Measurements from ENCODE around the gene IFNE. TPM values are rescaled to one million over a fixed set of nuclear protein-coding genes. Genes with fewer than 3 reads are reported as not detected.

IFNE gene
- total RNA-seq, 4 donors from 2014 or later = not detected

DNA sequence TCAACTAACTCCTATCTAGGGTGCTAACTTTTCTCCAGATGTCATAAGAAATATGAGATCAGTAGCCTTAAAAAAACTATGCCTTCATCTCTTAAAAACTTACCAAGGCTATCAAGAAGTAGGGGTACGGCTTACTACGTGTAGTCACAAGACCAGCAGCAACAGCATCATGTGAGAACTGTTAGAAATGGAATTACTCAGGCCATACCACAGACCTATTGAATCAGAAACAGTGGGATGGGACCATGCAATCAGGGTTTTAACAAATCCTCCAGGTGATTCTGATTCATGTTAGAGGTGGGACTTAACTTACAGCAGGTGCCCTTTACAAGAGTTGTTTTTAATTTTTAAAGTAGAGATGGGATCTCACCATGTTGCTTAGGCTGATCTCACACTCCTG is 4.6 kb downstream of the IFNE start:
- no peaks in the 10 kb centered on the region for H3K9me3 ChIP-seq
- 73 to 100% methylated on average over 2 of the region's 2 CpGs for WGBS, 2 donors (ENCODE audit: low coverage in 1 of 2)
- H3K27me3 ChIP-seq = peaks cover 10% of the 10 kb centered on the region
- H3K27ac ChIP-seq = no peak overlapping the region
- no peak for ATAC-seq
- H3K4me3 ChIP-seq = no peak overlapping the region
- no peaks in the 10 kb centered on the region for H3K36me3 ChIP-seq
- no peak for TF ChIP-seq CTCF (IDR thresholded peaks at IDR 0.05)
- no peak for TF ChIP-seq POLR2A (IDR thresholded peaks at IDR 0.05)
- no peak for TF ChIP-seq POLR2AphosphoS5 (IDR thresholded peaks at IDR 0.05)
- TF ChIP-seq EP300 (IDR thresholded peaks at IDR 0.05) = no peak
- H3K4me1 ChIP-seq = no peaks in the 10 kb centered on the region

GRCh38 chr9:21473236-21473635 is 8.9 kb downstream of the IFNE start:
- H3K4me3 ChIP-seq = no peak overlapping the region
- WGBS, 2 donors (ENCODE audit: low coverage in 1 of 2) = 63 to 93% methylated on average over 2 to 3 of the region's 3 CpGs
- H3K9me3 ChIP-seq = no peaks in the 10 kb centered on the region
- H3K27ac ChIP-seq = no peak overlapping the region
- ATAC-seq = no peak
- TF ChIP-seq EP300 (IDR thresholded peaks at IDR 0.05) (no peak), POLR2AphosphoS5 (IDR thresholded peaks at IDR 0.05) (no peak), CTCF (IDR thresholded peaks at IDR 0.05) (no peak), POLR2A (IDR thresholded peaks at IDR 0.05) (no peak)
- H3K4me1 ChIP-seq = no peaks in the 10 kb centered on the region
- H3K27me3 ChIP-seq = peaks cover 10% of the 10 kb centered on the region
- no peaks in the 10 kb centered on the region for H3K36me3 ChIP-seq

DNA sequence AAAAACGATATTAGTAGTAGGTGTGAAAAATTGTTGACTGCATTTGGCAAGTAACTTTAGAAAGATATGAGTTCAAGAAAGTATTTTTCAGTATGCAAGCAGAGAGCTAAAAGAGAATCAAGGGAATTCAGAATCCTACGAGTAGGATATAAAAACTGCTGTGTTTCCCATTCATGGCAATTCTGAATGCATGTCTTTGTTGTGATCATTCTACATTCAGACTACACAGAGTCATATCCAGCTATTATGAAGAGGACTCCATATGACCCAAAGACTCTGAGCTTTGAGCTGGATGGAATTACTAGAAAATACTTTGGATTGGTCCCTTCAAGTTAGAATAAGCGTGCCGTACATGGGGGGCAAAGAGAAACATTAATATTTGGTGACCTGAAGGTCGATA is 12.0 kb downstream of the IFNE start:
- 70 to 74% methylated on average over 5 of the region's 5 CpGs for WGBS, 2 donors (ENCODE audit: low coverage in 1 of 2)
- TF ChIP-seq POLR2AphosphoS5 (IDR thresholded peaks at IDR 0.05) (no peak), CTCF (IDR thresholded peaks at IDR 0.05) (no peak), POLR2A (IDR thresholded peaks at IDR 0.05) (no peak), EP300 (IDR thresholded peaks at IDR 0.05) (no peak)
- Histone ChIP-seq H3K9me3 (peaks cover 0 to under 1% (median 0%) of the 10 kb centered on the region in 3 donors), H3K27me3 (peaks cover 10% of the 10 kb centered on the region), H3K36me3 (no peaks in the 10 kb centered on the region), H3K4me3 (no peak overlapping the region), H3K4me1 (no peaks in the 10 kb centered on the region), H3K27ac (no peak overlapping the region)
- no peak for ATAC-seq

DNA sequence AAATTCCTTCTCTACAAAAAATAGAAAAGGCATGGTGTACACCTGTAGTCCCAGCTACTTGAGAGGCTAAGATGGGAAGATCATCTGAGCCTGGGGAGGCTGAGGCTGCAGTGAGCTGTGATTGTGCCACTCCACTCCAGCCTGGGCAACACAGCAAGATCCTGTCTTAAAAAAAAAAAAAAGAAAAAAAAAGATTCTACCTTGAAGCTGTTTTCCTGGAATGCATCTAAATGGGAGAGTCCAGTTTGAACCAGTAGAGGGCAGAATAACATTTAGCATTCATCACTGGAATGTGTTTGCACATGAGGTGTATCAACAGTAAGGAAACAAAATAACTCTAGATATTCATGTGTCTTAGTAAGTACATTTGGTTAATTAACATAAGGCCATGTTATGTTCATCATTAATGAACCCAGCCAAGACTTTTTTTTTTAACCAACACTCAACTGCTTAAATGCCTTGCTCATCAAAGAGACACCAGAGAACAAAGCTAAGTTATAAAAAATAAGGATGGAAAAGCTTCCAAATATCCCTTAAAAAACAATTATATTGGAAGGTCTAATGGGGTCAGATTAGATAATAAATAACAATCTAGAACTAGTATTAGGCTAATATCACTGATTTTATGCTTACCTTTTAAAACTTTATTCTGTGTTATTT is 16.1 kb downstream of the IFNE start:
- peaks cover 0 to 25% (median 0%) of the 10 kb centered on the region in 3 donors for H3K9me3 ChIP-seq
- H3K27me3 ChIP-seq = no peaks in the 10 kb centered on the region
- no peak for TF ChIP-seq POLR2AphosphoS5 (IDR thresholded peaks at IDR 0.05)
- TF ChIP-seq CTCF (IDR thresholded peaks at IDR 0.05) = peak; percentile 8 to 45 (median 34)
- no peak for TF ChIP-seq POLR2A (IDR thresholded peaks at IDR 0.05)
- no peak for TF ChIP-seq EP300 (IDR thresholded peaks at IDR 0.05)
- no peak overlapping the region for H3K27ac ChIP-seq
- no peaks in the 10 kb centered on the region for H3K36me3 ChIP-seq
- ATAC-seq = no peak
- H3K4me1 ChIP-seq = no peaks in the 10 kb centered on the region
- no peak overlapping the region for H3K4me3 ChIP-seq

DNA sequence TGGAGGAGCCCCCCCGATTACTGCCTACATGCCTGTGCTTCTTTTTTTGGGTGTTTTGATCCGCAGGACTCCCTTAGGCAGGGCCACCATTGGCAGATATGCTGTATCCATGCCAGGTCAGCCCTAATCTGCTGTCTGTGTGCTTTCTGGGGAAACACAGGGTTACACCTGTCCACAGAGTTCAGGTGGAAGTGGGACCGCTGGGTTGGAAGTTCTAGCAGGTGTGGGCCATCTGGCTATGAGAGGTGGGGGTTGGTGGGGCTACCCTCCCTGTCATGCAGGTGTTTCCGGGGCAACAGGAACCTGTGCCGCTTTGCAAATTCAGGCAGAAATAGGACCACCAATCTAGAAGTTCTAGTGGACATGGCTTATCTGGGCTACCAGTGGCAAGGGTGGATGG is 17.0 kb downstream of the IFNE start:
- Histone ChIP-seq H3K9me3 (peaks cover 0 to 25% (median 0%) of the 10 kb centered on the region in 3 donors), H3K4me3 (no peak overlapping the region), H3K36me3 (no peaks in the 10 kb centered on the region), H3K27ac (no peak overlapping the region), H3K27me3 (no peaks in the 10 kb centered on the region), H3K4me1 (no peaks in the 10 kb centered on the region)
- WGBS, 2 donors (ENCODE audit: low coverage in 1 of 2) = 70 to 100% methylated on average over 1 to 2 of the region's 5 CpGs
- no peak for ATAC-seq
- no peak for TF ChIP-seq EP300 (IDR thresholded peaks at IDR 0.05)
- TF ChIP-seq CTCF (IDR thresholded peaks at IDR 0.05) = no peak
- TF ChIP-seq POLR2A (IDR thresholded peaks at IDR 0.05) = no peak
- TF ChIP-seq POLR2AphosphoS5 (IDR thresholded peaks at IDR 0.05) = no peak
